Upper lobe of left lung (tissue), 6 donors: ENCODE measurements around the gene FMO2. TPM values are rescaled to one million over a fixed set of nuclear protein-coding genes. Genes with fewer than 3 reads are reported as not detected.

ENCODE experiments used
- ATAC-seq, 2 donors: fragments of 200-7000 bp; cut with Tn5 transposase; one replicate each; pipeline ENCODE4 v1.9.1; 2022; ENCODE audit warnings: mild to moderate bottlenecking in 2 of 2, moderate library complexity in 2 of 2; ENCODE audit not compliant: low FRiP score in 2 of 2
- DNase-seq, 2 donors: peaks; one replicate each; pipeline ENCODE4 v3.0.0-alpha.2; 2019 to 2020
- H3K27ac ChIP-seq, 4 donors: fragments of 200-600 bp; sonication (generic); one replicate each; pipeline ENCODE4 v1.5.1; 2016 to 2019
- H3K27me3 ChIP-seq, 4 donors: fragments of 200-600 bp; sonication (generic); one replicate each; pipeline ENCODE4 v1.5.1; 2017 to 2019
- H3K36me3 ChIP-seq, 4 donors: fragments of 200-600 bp; sonication (generic); one replicate each; pipeline ENCODE4 v1.5.1; 2016 to 2019
- H3K4me1 ChIP-seq, 4 donors: fragments of 200-600 bp; sonication (generic); one replicate each; pipeline ENCODE4 v1.5.1; 2018 to 2019
- H3K4me3 ChIP-seq, 4 donors: fragments of 200-600 bp; sonication (generic); one replicate each; pipeline ENCODE4 v1.5.1; 2017 to 2019; ENCODE audit warnings: mild to moderate bottlenecking in 2 of 4, moderate library complexity in 1 of 4
- H3K9me3 ChIP-seq, 4 donors: fragments of 200-600 bp; sonication (generic); one replicate each; pipeline ENCODE4 v1.5.1; 2018 to 2019
- CTCF ChIP-seq, 6 experiments: fragments of 450-650 bp in 4 of 6; fragments of 200-600 bp in 2 of 6; sonication (generic) in 2 of 6; IDR thresholded peaks; one replicate each; pipeline ENCODE4 v1.5.1; 2016 to 2019; ENCODE audit warnings: antibody characterized with exemption in 6 of 6
- EP300 ChIP-seq, 4 donors: sonication (generic); formaldehyde crosslinking; IDR thresholded peaks; one replicate each; pipeline ENCODE4 v1.5.1; 2017; ENCODE audit warnings: antibody characterized with exemption in 4 of 4, control low read depth in 2 of 4
- POLR2A ChIP-seq, 4 donors: fragments of 450-650 bp; IDR thresholded peaks; one replicate each; pipeline ENCODE4 v1.5.1; 2016 to 2017; ENCODE audit warnings: antibody characterized with exemption in 4 of 4, mild to moderate bottlenecking in 2 of 4
- POLR2AphosphoS5 ChIP-seq, 2 donors: sonication (generic); formaldehyde crosslinking; IDR thresholded peaks; one replicate each; pipeline ENCODE4 v1.5.1; 2017; ENCODE audit warnings: antibody characterized with exemption in 2 of 2
- WGBS, 2 donors: methylation state at CpG; one replicate each; pipeline ENCODE4 v1.1.5; 2017 to 2018; 5-methylcytosine and 5-hydroxymethylcytosine counted together
- small RNA-seq, 4 donors: library from RNA; depleted of rRNA; stranded (forward); fragments of <200 nt; gene quantifications; one replicate each; pipeline ENCODE3, GENCODE V24; 2016
- total RNA-seq, 6 donors: library from RNA; depleted of rRNA in 4 of 6; stranded (reverse); fragments of >200 nt in 4 of 6; gene quantifications; one replicate each; pipeline versions ENCODE4 v1.1.0 to v1.2.1, GENCODE V29; 2016 to 2021
- donor health status: DM: no; HTN: no; CAD: no; lungs with moderate emphysema.
- donor health status: DM: no; HTN: yes; CAD: no; lungs with severe emphysema.

Gene FMO2
- total RNA-seq, 6 donors from 2014 or later = 118 to 259 (median 169) TPM

GRCh38 chr1:171257607-171258076 lies 72.5 kb downstream of the FMO2 start:
- H3K4me3 ChIP-seq = no peak overlapping the region
- no peak for TF ChIP-seq EP300 (IDR thresholded peaks at IDR 0.05)
- TF ChIP-seq CTCF (IDR thresholded peaks at IDR 0.05) = no peak
- TF ChIP-seq POLR2AphosphoS5 (IDR thresholded peaks at IDR 0.05) = no peak
- no peak for TF ChIP-seq POLR2A (IDR thresholded peaks at IDR 0.05)
- H3K36me3 ChIP-seq = no peaks in the 10 kb centered on the region
- 68 to 81% methylated on average over 5 of the region's 5 CpGs for WGBS, 2 donors
- peak in 1 of 2 donors; percentile 31 for ATAC-seq
- no peak overlapping the region for H3K27ac ChIP-seq
- H3K9me3 ChIP-seq = no peaks in the 10 kb centered on the region
- DNase-seq = no peak
- H3K27me3 ChIP-seq = no peaks in the 10 kb centered on the region
- H3K4me1 ChIP-seq = no peaks in the 10 kb centered on the region

GRCh38 chr1:171258429-171258828 lies 73.3 kb downstream of the FMO2 start:
- Histone ChIP-seq H3K4me3 (no peak overlapping the region), H3K4me1 (no peaks in the 10 kb centered on the region), H3K9me3 (no peaks in the 10 kb centered on the region), H3K36me3 (no peaks in the 10 kb centered on the region), H3K27me3 (no peaks in the 10 kb centered on the region), H3K27ac (no peak overlapping the region)
- TF ChIP-seq POLR2AphosphoS5 (IDR thresholded peaks at IDR 0.05) (no peak), CTCF (IDR thresholded peaks at IDR 0.05) (no peak), POLR2A (IDR thresholded peaks at IDR 0.05) (no peak), EP300 (IDR thresholded peaks at IDR 0.05) (no peak)
- ATAC-seq (no peak), DNase-seq (no peak)
- WGBS, 2 donors = 70 to 73% methylated on average over 3 of the region's 3 CpGs

- WGBS, 2 donors = 77 to 85% methylated on average over 2 of the region's 2 CpGs
- no peaks in the 10 kb centered on the region for H3K4me1 ChIP-seq
- no peaks in the 10 kb centered on the region for H3K27me3 ChIP-seq
- ATAC-seq (no peak), DNase-seq (no peak)
- TF ChIP-seq EP300 (IDR thresholded peaks at IDR 0.05) = no peak
- TF ChIP-seq POLR2AphosphoS5 (IDR thresholded peaks at IDR 0.05) = no peak
- no peak for TF ChIP-seq CTCF (IDR thresholded peaks at IDR 0.05)
- TF ChIP-seq POLR2A (IDR thresholded peaks at IDR 0.05) = no peak
- H3K4me3 ChIP-seq = no peak overlapping the region
- no peaks in the 10 kb centered on the region for H3K36me3 ChIP-seq
- no peak overlapping the region for H3K27ac ChIP-seq
- no peaks in the 10 kb centered on the region for H3K9me3 ChIP-seq
These were observed 73.8 kb downstream of the FMO2 start for GRCh38 chr1:171258943-171259342.

Small RNA genes within 50 kb of the gene (small RNA-seq; reads per million reads assigned to genes)
- gene RF00019 = 0 reads per million in 4 donors

Other genes with a start within 250 kb of the FMO2 start
- gene MROH9, start 249.8 kb upstream of the FMO2 start, total RNA-seq = 1 to 10 TPM in 3 of 6 donors, under 1 TPM in 2, not detected in 1; 0.34 to 4.1 (median 1.6) TPM
- 10 to 100 TPM in 5 of 6 donors, 1 to 10 TPM in 1; 9.1 to 16.7 (median 13.5) TPM for gene FMO3, start 94.4 kb upstream of the FMO2 start, total RNA-seq
- gene FMO1, start 63.2 kb downstream of the FMO2 start, total RNA-seq = 1 to 10 TPM in 1 of 6 donors, under 1 TPM in 2, not detected in 3; 0.67 to 1.3 (median 0.83) TPM
- gene FMO4, start 128.9 kb downstream of the FMO2 start, total RNA-seq = 1 to 10 TPM; 3.1 to 6.9 (median 3.7) TPM